ENCODE results near the gene MAT2A.
A peak's percentile ranks its signal among the peaks of the same experiment; 100 is the strongest.
"Not testable (repeated sequence)": the region's sequence is repeated elsewhere in the genome, so short reads cannot be mapped to it uniquely, and the experiment has no call there.

The MAT2A gene

DNA sequence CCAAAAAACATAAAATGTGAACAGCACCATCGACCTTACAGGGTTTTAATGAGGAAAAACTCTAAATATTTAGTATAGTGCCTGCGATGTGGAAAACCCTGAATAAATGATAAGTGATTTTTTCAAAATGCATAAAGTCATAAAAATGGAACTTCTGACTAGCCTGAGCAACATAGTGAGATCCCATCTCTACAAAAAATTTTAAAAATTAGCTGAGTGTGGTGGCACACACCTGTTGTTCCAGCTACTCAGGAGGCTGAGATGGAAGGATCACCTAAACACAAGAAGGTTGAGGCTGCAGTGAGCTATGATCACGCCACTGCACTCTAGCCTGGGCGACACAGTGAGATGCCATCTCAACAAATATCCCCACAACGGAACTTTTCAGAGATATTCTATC is 18.2 kb downstream of the MAT2A start:
- no peak for DNase-seq (ENCODE audit: low spot score)
- TF ChIP-seq, protein P1, sequence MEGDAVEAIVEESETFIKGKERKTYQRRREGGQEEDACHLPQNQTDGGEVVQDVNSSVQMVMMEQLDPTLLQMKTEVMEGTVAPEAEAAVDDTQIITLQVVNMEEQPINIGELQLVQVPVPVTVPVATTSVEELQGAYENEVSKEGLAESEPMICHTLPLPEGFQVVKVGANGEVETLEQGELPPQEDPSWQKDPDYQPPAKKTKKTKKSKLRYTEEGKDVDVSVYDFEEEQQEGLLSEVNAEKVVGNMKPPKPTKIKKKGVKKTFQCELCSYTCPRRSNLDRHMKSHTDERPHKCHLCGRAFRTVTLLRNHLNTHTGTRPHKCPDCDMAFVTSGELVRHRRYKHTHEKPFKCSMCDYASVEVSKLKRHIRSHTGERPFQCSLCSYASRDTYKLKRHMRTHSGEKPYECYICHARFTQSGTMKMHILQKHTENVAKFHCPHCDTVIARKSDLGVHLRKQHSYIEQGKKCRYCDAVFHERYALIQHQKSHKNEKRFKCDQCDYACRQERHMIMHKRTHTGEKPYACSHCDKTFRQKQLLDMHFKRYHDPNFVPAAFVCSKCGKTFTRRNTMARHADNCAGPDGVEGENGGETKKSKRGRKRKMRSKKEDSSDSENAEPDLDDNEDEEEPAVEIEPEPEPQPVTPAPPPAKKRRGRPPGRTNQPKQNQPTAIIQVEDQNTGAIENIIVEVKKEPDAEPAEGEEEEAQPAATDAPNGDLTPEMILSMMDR (IDR thresholded peaks at IDR 0.05; ENCODE audit: extremely low read depth, missing control alignments) = no peak

DNA sequence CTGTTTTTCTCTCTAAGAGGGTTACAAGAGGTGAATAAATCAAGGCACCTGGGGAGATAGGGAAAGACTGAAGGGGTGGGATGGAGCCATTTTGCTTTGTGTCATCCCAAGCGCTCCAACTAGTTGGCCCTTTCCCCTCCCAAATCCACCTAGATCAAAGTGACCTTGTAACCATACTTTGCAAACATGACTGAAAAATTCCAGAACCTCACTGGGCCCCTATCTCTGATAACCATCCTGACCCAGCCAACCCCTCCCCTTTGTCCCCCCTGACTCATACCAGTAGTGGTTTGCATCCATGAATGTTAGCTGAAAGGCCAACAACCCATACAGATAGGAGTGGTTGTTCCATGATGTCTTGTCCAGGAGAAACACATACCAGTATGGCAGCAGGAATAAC is 19.2 kb downstream of the MAT2A start:
- TF ChIP-seq, protein P1 (IDR thresholded peaks at IDR 0.05; ENCODE audit: extremely low read depth, missing control alignments) = no peak

DNA sequence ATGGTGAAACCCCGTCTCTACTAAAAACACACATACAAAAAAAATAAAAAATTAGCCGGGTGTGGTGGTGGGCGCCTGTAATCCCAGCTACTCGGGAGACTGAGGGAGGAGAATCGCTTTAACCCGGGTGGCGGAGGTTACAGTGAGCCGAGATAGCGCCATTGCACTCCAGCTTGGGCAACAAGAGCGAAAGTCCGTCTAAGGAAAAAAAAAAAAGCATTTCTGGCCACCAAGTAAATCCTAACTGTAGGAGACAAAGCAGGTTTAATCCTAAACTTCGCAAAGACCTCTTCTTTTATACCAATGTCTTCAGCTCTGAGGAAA is 21.4 kb downstream of the MAT2A start:
- not testable (repeated sequence) for DNase-seq (ENCODE audit: low spot score)

More for the DNA sequence above, 19.2 kb downstream of the MAT2A start:
- DNase-seq (ENCODE audit: low spot score) = no peak

DNA sequence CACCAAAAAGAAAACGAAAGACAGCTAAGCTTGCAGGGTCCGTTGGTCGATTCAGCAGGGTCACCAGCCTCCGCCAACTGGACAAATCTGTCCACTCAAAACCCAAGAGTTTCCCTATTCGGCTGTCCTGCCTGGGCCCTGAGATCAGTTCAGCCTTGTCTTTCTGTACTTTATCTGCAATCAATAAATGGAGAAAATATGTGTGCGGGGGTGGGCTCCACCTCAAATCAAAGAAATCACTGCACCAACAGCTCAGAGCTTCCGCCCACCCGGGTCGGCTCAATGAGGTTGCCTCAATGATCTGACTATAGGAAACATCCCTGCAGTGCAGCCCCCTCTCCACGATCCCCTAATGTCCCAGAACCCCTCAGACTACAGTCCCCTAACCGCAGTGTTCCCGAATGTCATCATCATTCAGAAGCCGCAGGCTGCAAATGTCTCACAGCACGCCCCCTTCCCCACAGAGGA is 21.9 kb downstream of the MAT2A start:
- TF ChIP-seq, protein P1 (IDR thresholded peaks at IDR 0.05; ENCODE audit: extremely low read depth, missing control alignments) = no peak
- no peak for DNase-seq (ENCODE audit: low spot score)

DNA sequence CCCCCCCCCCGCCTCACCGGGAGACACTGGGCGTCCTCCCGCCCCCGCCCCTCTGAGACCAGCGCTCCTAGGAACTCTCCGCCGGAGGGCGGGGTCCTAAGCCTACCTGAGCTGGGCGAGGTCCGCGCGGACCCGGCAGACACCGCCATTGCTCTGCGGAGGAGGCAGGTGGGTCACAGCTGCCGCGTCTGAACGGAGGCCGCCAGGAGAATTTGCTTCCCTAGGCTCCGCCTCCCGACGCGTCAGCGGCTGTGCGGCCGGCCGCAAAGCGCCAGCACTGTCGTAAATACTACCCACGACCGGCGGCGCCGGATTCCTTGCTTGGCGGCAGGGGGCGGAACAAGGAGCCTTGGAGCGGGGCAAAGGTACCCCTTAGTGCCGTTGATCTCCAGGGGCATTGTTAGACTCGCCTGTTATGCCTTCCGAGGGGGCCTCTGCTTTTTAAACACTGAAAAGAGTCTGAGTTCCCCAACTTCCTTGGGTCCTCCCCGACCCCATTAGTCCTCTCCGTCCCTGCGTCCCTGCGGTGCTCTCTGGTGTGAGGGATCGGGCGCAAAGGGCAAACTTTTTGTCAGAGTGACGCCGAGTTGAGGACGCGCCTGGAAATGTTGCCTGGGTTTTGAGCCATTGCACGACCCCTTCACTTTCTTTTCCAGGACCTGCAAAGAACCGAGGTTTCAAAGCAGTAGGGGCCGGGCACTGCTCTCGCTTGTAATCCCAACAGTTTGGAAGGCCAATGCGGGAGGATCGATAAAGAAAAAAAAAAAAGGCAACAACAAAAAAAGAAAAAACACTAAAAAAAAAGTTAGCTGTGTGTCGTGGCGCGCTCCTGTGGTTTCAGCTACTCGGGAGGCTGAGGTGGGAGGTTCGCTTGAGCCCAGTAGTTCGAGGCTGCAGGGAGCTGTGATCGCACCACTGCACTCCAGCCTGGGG is 22.6 kb downstream of the MAT2A start, which contains the start of gene GGCX:
Gene GGCX, minus strand, starts transcription at position 214 of the 933 bp plus-strand sequence. Its CDS starts 65 bp downstream, at position 149.
- TF ChIP-seq, protein P1 (IDR thresholded peaks at IDR 0.05; ENCODE audit: extremely low read depth, missing control alignments) = no peak
- peak; percentile 90 for DNase-seq (ENCODE audit: low spot score)

DNA sequence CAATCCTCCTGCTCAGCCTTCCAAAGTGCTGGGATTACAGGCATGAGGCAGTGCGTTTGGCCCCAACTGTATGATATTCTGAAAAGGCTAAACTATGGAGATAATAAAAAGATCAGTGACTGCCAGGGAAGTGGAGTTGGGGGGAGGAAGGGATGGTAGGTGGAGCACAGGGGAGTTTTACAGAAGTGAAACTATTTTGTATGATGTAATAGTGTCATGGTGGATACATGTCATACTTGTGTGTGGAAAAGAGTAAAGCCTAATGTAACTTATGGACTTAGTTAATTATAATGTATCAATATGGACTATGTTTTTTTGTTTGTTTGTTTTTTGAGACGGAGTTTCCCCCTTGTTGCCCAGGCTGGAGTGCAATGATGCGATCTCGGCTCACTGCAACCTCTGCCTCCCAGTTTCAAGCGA is 25.2 kb downstream of the MAT2A start:
- DNase-seq (ENCODE audit: low spot score) = peak; percentile 33
- TF ChIP-seq, protein P1 (IDR thresholded peaks at IDR 0.05; ENCODE audit: extremely low read depth, missing control alignments) = no peak

DNA sequence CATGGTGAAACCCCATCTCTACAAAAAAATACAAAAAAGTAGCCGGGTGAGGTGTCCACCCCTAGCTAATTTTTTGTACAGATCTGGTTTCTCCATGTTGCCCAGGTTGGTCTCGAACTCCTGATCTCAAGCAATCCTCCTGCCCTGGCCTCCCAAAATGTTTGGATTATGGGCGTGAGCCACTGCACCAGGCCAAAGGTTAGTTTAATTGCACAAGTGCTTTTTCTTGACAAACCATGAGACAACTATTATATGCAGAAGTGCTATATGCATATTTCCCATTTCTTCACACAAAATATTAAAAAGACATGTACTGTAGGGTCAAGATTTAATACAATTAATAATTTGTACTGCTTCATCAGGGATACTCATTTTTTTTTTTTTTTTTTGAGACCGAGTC is 27.3 kb downstream of the MAT2A start:
- DNase-seq (ENCODE audit: low spot score) = no peak

More for the DNA sequence above, 27.3 kb downstream of the MAT2A start:
- TF ChIP-seq, protein P1 (IDR thresholded peaks at IDR 0.05; ENCODE audit: extremely low read depth, missing control alignments) = no peak
